GM23248 (cell line): Measurements from ENCODE around the gene APBA2.

ENCODE experiments used
- EZH2 ChIP-seq: fragments of 200-600 bp; sonication (generic); IDR thresholded peaks from 2 replicates; pipeline ENCODE4 v1.6.1; 2018; ENCODE audit warnings: antibody characterized with exemption, mild to moderate bottlenecking; ENCODE audit not compliant: insufficient read depth, poor library complexity, severe bottlenecking
- EZH2phosphoT487 ChIP-seq: fragments of 200-600 bp; sonication (generic); IDR thresholded peaks from 2 replicates; pipeline ENCODE4 v1.6.1; 2018; ENCODE audit warnings: antibody characterized with exemption, moderate library complexity, mild to moderate bottlenecking, low read depth; ENCODE audit not compliant: insufficient read depth

DNA sequence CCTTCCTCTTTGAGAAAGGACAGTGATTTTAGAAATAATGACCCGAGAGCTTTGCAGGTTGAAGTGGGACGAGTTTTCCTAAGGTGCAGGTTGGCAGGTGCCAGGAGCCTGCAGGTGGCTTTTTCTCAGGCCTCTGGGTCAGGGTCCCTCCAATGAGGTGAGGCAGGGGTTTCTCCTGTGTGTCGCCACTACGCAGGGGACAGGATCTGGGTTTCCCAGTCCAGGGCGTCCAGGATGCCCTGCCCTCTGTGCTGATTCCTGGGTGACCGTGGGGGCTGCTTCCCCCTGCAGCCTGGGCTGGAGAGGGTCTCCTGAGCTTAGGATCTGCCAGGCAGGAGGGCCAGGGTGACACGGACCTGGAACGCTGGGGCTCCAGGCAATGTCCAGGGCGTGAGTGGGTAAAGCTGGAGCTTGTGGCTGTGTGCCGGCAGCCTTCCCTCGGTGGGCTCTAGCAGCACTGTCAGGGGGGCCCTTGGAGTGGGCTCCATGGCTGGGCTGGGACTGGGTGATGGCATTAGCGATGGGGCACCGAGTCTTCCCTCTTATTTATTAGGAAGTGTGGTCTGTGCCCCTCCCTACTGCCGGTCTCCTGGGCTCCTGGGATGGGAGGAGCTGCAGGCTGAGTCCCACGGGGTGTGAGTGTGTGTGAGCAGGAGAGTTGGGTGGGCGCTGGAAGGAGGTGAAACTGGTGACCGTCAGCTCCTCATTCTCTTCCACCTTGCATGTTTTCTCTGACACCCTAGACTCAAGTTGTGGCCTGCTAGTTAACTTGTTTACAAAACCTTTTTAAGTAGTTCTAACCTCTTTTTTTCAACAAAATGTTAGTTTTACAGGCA lies 1.8 kb downstream of the APBA2 start:
- no peak for TF ChIP-seq EZH2
- TF ChIP-seq EZH2phosphoT487: no peak
